GM18519 (cell line): ENCODE data around the gene MRPL14.
"Not testable (repeated sequence)": the region's sequence is repeated elsewhere in the genome, so short reads cannot be mapped to it uniquely, and the experiment has no call there.

Source experiments
- ATAC-seq: cut with Tn5 transposase; IDR thresholded peaks from one replicate; pipeline ENCODE4 v1.9.1; 2021; ENCODE audit warnings: mild to moderate bottlenecking, moderate library complexity; ENCODE audit not compliant: unreplicated experiment, low FRiP score

MRPL14 gene

GRCh38 chr6:44102527-44102926 lies 24.7 kb downstream of the MRPL14 start:
- ATAC-seq: no peak

DNA sequence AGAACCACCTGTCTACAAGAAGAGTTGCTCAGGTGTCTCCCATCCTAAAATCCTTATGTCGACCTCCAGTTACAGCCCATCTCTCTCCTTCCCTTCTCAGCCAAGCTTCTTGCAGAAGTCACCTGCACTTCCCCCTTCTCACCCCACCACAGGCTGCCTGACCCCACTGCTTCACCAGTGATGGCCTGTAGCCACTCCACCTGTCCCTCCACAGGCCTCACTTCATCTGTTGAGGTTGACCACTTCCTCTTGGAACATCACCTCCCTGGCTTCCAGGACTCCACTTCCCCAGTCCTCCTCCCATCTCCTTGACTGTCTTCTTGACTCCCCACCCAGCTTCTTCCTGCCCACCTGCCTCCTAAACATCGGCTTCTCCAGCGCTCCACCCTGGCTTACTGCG lies 25.4 kb downstream of the MRPL14 start:
- ATAC-seq: no peak

GRCh38 chr6:44100088-44100550 lies 27.1 kb downstream of the MRPL14 start:
- ATAC-seq: no peak

- ATAC-seq: no peak
These were observed 28.1 kb downstream of the MRPL14 start for GRCh38 chr6:44099192-44099591.

GRCh38 chr6:44097782-44098317 lies 29.4 kb downstream of the MRPL14 start:
- no peak for ATAC-seq

GRCh38 chr6:44096612-44097011 lies 30.6 kb downstream of the MRPL14 start:
- ATAC-seq: no peak

GRCh38 chr6:44095243-44095623 lies 32.0 kb downstream of the MRPL14 start:
- not testable (repeated sequence) for ATAC-seq

DNA sequence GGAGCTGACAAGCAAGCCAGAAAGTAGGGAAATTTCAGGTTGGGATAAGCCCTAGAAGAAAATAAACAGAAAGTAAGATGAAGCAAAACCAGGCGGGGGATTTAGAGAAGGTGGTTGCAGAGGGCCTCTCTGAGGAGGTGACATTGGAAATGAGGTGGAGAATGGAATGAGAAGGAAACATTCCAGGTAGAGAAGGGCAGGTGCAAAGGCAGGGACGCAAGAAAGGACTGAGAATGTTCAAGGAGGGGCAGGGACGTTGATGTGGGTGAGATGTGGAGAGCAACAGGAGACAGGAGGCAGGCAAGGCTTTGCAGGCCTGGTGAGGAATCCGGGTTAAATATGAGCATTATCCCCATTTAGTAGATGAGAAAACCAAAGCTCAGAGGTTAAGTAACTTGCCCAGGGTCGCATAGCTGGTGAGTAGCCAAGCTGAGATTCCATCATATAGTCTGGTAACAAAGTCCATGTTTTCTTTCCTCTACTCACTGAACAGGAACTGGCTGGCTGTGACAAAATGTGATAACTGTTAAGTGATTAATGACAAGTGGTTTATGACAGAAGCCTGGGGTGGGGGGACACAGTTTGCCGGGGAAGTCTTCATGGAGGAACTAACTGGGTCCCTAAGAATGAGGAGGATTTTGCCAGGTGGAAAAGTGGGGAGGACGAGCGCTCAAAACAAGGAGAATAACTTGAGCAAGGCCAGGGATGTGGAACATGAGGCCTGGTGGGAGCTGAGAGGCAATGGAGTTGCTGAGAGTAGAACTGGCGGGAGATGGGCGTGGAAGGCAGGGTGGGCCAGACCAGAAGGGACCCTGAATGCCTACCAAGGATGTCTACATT lies 32.6 kb downstream of the MRPL14 start:
- no peak for ATAC-seq

GRCh38 chr6:44093750-44094402 lies 33.4 kb downstream of the MRPL14 start:
- ATAC-seq: no peak

- ATAC-seq: no peak
These were observed 34.2 kb downstream of the MRPL14 start for GRCh38 chr6:44093066-44093465.

DNA sequence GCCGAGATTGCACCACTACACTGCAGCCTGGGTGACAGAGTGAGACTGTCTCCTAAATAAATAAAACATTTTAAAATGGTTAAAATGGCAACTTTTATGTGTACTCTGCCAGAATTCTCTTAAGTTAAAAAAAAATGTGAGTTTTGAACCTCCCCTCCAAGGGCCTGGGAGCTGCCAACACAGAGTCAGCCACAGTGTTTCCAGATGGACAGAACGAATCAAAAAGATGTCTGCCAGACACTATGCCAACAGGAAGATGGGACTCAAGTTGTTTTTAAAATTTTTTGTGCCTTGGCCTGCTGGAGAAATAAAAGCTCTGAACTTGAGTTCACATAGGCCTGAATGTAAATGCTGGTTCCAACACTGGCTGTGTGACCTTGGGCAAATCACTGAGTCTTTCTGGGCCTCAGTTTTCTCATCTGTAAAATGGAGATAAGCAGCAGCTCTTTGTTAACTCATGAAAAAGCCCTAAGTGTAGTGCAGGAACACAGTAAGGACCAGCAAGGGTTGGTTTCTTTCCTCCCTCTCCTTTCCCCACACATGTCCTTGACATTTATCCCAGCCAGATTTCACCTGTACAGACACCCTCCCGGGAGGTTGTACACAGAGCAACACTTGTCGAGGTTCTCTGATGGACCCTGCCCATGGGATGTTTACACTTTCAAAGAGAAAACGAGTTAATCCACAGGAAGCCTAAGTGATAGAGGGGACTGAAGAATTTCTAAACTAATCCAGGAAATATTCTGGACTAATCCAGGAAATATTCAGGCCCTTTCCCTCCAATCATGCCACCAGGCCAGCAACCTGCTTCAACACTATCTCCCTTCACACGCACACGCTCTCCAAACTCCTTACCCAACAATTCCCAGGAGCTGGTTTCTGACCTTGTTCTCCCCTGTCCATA lies 35.0 kb downstream of the MRPL14 start:
- ATAC-seq: no peak

DNA sequence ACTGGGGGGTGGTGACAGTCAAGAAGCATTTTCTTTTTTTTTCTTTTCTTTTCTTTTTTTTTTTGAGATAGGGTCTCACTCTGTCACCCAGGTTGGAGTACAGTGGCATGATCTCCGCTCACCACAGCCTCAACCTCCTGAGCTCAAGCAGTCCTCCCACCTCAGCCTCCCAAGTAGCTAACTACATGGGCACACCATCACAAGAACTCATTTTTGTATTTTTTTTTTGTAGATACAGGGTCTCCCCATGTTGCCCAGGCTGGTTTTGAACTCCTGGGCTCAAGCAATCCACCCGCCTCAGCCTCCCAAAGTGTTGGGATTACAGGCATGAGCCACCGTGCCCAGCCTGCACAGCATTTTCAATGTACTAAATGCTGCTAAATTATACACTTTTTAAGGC lies 35.9 kb downstream of the MRPL14 start:
- ATAC-seq: not testable (repeated sequence)

DNA sequence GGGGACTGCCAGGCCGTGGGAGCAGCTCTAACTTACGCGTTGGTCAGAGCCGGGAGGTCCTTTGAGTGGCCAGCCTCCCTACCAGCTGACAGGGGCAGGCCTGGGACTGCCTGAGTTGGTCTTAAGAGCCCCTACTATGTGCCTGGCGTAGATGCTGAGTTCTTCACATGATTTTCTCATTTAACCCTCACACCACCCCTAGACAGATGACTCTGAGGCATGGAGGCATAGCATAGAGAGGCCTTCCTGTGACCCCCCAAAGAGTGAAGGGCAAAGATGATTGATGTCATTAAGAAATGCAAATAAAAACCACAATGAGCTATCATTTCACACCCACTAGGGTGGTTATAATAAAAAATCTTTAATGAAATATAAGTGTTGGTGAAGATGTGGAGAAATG lies 36.8 kb downstream of the MRPL14 start:
- ATAC-seq: no peak

DNA sequence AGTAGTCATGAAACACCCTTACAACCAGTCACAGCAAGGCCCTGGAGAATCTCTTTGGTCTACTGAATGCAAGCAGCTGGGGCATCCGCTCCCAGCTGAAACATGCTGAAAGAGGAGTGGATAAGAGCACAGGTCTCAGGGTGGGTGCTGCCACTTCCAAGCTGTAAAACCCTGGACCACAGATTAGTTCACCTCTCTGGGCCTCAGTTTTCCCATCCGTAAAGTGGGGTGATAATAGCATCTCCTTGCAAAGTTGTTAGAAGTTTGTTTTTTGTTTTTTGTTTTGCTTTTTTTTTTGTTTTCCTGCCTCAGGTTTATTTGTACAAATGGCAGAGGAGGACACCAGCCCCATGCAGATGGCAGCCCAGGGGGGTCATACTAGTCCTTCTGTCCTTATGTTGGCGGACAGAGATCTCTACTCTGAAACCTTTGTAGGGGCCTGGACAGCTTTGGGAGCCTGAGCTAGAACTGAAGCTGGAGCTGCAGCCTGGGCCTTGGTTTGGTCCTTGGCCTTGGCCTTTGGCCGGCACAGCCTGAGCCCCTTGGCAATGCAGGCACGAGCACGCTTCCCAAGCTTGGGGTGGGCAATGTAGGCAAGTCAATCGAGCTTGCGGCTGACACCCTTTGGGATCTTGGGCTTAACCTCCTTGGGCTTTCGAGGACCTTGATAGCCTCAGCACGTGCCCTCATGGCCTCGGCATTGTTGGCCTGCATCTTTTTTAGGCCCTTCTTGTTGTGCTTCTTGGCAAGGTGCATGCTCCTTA lies 38.2 kb downstream of the MRPL14 start:
- no peak for ATAC-seq

DNA sequence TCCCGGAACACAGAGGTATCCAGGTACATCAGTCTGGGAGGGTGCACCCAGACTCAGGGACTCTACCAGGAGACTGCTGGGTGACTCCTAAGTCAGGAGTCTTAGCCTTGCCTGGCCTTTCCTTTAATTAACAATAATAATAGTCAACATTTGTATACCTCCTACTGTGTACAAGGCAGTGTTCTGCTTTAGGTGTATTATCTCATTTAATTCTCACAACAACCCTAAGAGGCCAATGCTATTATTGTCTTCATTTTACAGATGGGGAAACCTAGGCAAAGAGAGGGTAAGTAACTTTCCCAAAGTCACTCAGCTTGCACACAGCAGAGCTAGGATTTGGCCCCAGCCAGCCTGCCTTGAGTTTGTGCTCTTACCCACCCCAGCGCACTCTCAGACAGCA lies 39.6 kb downstream of the MRPL14 start:
- ATAC-seq: no peak

DNA sequence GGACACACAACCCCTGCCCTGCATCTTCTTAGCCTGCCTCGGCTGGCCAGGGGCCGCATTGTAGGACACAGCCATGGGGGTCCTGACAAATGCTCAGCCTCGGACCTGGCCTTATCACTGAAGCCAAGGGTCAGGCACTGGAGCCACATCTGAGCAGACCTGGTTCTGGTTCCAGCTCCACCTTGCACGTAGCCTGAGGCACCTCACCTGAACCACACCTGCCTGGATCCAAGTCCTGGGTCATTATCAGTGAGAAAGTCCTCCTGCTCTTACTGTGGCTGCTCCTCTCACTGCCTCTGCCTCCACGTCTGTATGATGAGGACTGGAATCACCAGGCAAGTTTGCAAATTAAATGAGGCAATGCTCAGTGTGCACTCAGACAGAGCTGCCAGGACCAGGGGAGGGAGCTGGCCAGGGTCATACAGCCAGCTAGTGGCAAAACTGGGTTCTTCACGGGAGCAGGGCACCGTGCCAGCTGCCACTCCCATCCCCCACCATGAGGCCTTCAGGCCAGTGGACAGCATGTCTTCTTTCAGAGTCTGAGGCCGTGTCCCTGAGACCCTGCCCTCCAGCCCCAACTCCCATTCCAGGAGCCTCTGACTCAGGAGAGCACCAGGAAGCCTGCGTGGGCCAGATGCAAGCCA lies 40.2 kb downstream of the MRPL14 start:
- ATAC-seq: no peak

DNA sequence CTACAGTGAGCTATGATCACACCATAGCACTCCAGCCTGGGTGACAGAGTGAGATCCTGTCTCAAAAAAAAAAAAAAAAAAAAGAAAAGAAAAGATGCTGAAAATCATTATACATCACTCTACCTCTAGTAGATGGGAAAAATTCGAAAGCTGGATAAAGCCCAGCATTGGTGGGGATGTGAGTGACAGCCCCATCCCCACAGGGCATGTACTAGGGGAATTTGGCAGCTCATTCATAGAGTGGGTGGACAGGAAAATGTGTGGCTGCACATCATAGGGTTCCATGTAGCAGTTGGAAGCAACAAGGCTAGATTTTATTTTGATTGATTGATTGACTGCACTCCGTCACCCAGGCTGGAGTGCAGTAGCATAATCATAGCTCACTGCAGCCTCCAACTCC lies 42.0 kb downstream of the MRPL14 start:
- no peak for ATAC-seq

- ATAC-seq: no peak
These were observed 42.8 kb downstream of the MRPL14 start for GRCh38 chr6:44084231-44085014.

- ATAC-seq: no peak
These were observed 44.4 kb downstream of the MRPL14 start for GRCh38 chr6:44082872-44083321.
